Measurements from ENCODE around the gene PGP. TPM values are rescaled to one million over a fixed set of nuclear protein-coding genes. Genes with fewer than 3 reads are reported as not detected.

The PGP gene
- total RNA-seq, 2 experiments from 2014 or later: 19.4 to 22.9 TPM

GRCh38 chr16:2170080-2170479 lies 44.6 kb downstream of the PGP start:
- peaks cover 7% of the 10 kb centered on the region for H3K36me3 Mint-ChIP-seq (ENCODE audit: low read depth)
- ChIA-PET POLR2A (no interaction called here), CTCF (no interaction called here)
- H3K27ac Mint-ChIP-seq: no peak overlapping the region
- no peaks in the 10 kb centered on the region for H3K4me1 Mint-ChIP-seq
- no peak overlapping the region for H3K4me3 Mint-ChIP-seq
- no peak for DNase-seq
- H3K9me3 Mint-ChIP-seq: no peaks in the 10 kb centered on the region
- H3K27me3 Mint-ChIP-seq: no peaks in the 10 kb centered on the region

GRCh38 chr16:2167068-2167638 lies 47.5 kb downstream of the PGP start:
- H3K9me3 Mint-ChIP-seq: no peaks in the 10 kb centered on the region
- H3K4me1 Mint-ChIP-seq: no peaks in the 10 kb centered on the region
- no peak for DNase-seq
- H3K27ac Mint-ChIP-seq: no peak overlapping the region
- ChIA-PET POLR2A (no interaction called here), CTCF (interaction anchor here (0.6 kb wide), 1 partner anchor 27 kb away, joined by 3 read pairs; no protein-coding TSS in a partner anchor)
- no peak overlapping the region for H3K4me3 Mint-ChIP-seq
- H3K27me3 Mint-ChIP-seq: no peaks in the 10 kb centered on the region
- peaks cover 17% of the 10 kb centered on the region for H3K36me3 Mint-ChIP-seq (ENCODE audit: low read depth)

GRCh38 chr16:2166263-2167067 lies 48.2 kb downstream of the PGP start:
- Mint-ChIP-seq H3K27ac (no peak overlapping the region), H3K4me3 (no peak overlapping the region), H3K4me1 (no peaks in the 10 kb centered on the region), H3K9me3 (no peaks in the 10 kb centered on the region), H3K36me3 (ENCODE audit: low read depth) (peaks cover 20% of the 10 kb centered on the region), H3K27me3 (no peaks in the 10 kb centered on the region)
- ChIA-PET CTCF (interaction anchor here (0.6 kb wide), 1 partner anchor 26 kb away, joined by 3 read pairs; no protein-coding TSS in a partner anchor), POLR2A (no interaction called here)
- DNase-seq: no peak

- Mint-ChIP-seq H3K36me3 (ENCODE audit: low read depth) (peaks cover 20% of the 10 kb centered on the region), H3K27ac (no peak overlapping the region), H3K4me1 (no peaks in the 10 kb centered on the region), H3K9me3 (no peaks in the 10 kb centered on the region), H3K27me3 (no peaks in the 10 kb centered on the region), H3K4me3 (no peak overlapping the region)
- CTCF ChIA-PET: no interaction called here
- POLR2A ChIA-PET: no interaction called here
- no peak for DNase-seq
Observed at GRCh38 chr16:2165861-2166260, 48.8 kb downstream of the PGP start.

GRCh38 chr16:2163211-2163881 lies 51.3 kb downstream of the PGP start:
- peaks cover 20% of the 10 kb centered on the region for H3K36me3 Mint-ChIP-seq (ENCODE audit: low read depth)
- no peak overlapping the region for H3K27ac Mint-ChIP-seq
- ChIA-PET CTCF (no interaction called here), POLR2A (no interaction called here)
- no peak overlapping the region for H3K4me3 Mint-ChIP-seq
- no peak for DNase-seq
- no peaks in the 10 kb centered on the region for H3K9me3 Mint-ChIP-seq
- peaks cover 5% of the 10 kb centered on the region for H3K4me1 Mint-ChIP-seq
- H3K27me3 Mint-ChIP-seq: no peaks in the 10 kb centered on the region

- Mint-ChIP-seq H3K4me3 (no peak overlapping the region), H3K27me3 (no peaks in the 10 kb centered on the region), H3K27ac (no peak overlapping the region), H3K36me3 (ENCODE audit: low read depth) (peaks cover 20% of the 10 kb centered on the region), H3K9me3 (no peaks in the 10 kb centered on the region), H3K4me1 (peaks cover 9% of the 10 kb centered on the region)
- CTCF ChIA-PET: interaction anchor here (1.0 kb wide), 1 partner anchor 233 kb away, joined by 3 read pairs; no protein-coding TSS in a partner anchor
- POLR2A ChIA-PET: no interaction called here
- no peak for DNase-seq
Observed at GRCh38 chr16:2162676-2163118, 51.9 kb downstream of the PGP start.

GRCh38 chr16:2161911-2162310 lies 52.7 kb downstream of the PGP start:
- CTCF ChIA-PET: interaction anchor here (1.0 to 1.1 kb wide), 2 partner anchors 9 to 232 kb away, joined by 3 read pairs; no protein-coding TSS in a partner anchor
- no peaks in the 10 kb centered on the region for H3K9me3 Mint-ChIP-seq
- POLR2A ChIA-PET: no interaction called here
- H3K27ac Mint-ChIP-seq: peak overlapping the region; percentile 25
- H3K4me1 Mint-ChIP-seq: peaks cover 16% of the 10 kb centered on the region
- no peaks in the 10 kb centered on the region for H3K27me3 Mint-ChIP-seq
- H3K36me3 Mint-ChIP-seq (ENCODE audit: low read depth): peaks cover 20% of the 10 kb centered on the region
- no peak for DNase-seq
- H3K4me3 Mint-ChIP-seq: no peak overlapping the region

Other genes starting within 250 kb of the PGP start
- not detected for gene RNF151, start 248.0 kb downstream of the PGP start, total RNA-seq
- 10 to 100 TPM; 26.1 to 27.0 TPM for gene TBL3, start 242.8 kb downstream of the PGP start, total RNA-seq
- under 1 TPM; 0.87 to 0.89 TPM for gene NOXO1, start 233.4 kb downstream of the PGP start, total RNA-seq
- 10 to 100 TPM; 23.8 to 25.2 TPM for gene GFER, start 230.6 kb downstream of the PGP start, total RNA-seq
- 1 to 10 TPM; 1.3 to 1.9 TPM for gene SYNGR3, start 224.9 kb downstream of the PGP start, total RNA-seq
- gene ZNF598, start 205.0 kb downstream of the PGP start, total RNA-seq: 10 to 100 TPM; 56.3 to 56.5 TPM
- under 1 TPM; 0.42 to 0.69 TPM for gene NPW, start 195.1 kb downstream of the PGP start, total RNA-seq
- 1 to 10 TPM; 1.1 to 1.4 TPM for gene NHERF2, start 187.9 kb downstream of the PGP start, total RNA-seq
- 10 to 100 TPM; 23.8 to 34.4 TPM for gene NTHL1, start 167.0 kb downstream of the PGP start, total RNA-seq
- 100 to 1,000 TPM; 112 to 115 TPM for gene TSC2, start 166.9 kb downstream of the PGP start, total RNA-seq
- 10 to 100 TPM; 72.9 to 77.2 TPM for gene PKD1, start 78.9 kb downstream of the PGP start, total RNA-seq
- under 1 TPM; 0.20 to 0.42 TPM for gene RAB26, start 66.2 kb downstream of the PGP start, total RNA-seq
- gene TRAF7, start 59.1 kb downstream of the PGP start, total RNA-seq: 10 to 100 TPM; 55.6 to 59.7 TPM
- under 1 TPM; 0.07 to 0.19 TPM for gene CASKIN1, start 18.2 kb downstream of the PGP start, total RNA-seq
- gene MLST8, start 9.4 kb downstream of the PGP start, total RNA-seq: 10 to 100 TPM; 35.9 to 36.4 TPM
- gene BRICD5, start 4.0 kb downstream of the PGP start, total RNA-seq: 10 to 100 TPM; 13.9 to 17.4 TPM
- 10 to 100 TPM; 28.8 to 32.6 TPM for gene E4F1, start 8.8 kb upstream of the PGP start, total RNA-seq
- 1 to 10 TPM; 2.0 to 3.4 TPM for gene DNASE1L2, start 21.6 kb upstream of the PGP start, total RNA-seq
- 10 to 100 TPM; 30.8 to 42.5 TPM for gene ECI1, start 36.7 kb upstream of the PGP start, total RNA-seq
- gene RNPS1, start 53.3 kb upstream of the PGP start, total RNA-seq: 100 to 1,000 TPM; 230 to 238 TPM
- 1 to 10 TPM; 5.0 to 6.0 TPM for gene ABCA3, start 125.9 kb upstream of the PGP start, total RNA-seq
- gene CCNF, start 214.6 kb upstream of the PGP start, total RNA-seq: 100 to 1,000 TPM in 1 of 2 experiments, 10 to 100 TPM in 1; 99.3 to 101 TPM
- gene TEDC2, start 245.3 kb upstream of the PGP start, total RNA-seq: 10 to 100 TPM; 15.5 to 21.4 TPM